ENCODE results near the gene CST3.
"Not testable (repeated sequence)": the region's sequence is repeated elsewhere in the genome, so short reads cannot be mapped to it uniquely, and the experiment has no call there.

The CST3 gene

DNA sequence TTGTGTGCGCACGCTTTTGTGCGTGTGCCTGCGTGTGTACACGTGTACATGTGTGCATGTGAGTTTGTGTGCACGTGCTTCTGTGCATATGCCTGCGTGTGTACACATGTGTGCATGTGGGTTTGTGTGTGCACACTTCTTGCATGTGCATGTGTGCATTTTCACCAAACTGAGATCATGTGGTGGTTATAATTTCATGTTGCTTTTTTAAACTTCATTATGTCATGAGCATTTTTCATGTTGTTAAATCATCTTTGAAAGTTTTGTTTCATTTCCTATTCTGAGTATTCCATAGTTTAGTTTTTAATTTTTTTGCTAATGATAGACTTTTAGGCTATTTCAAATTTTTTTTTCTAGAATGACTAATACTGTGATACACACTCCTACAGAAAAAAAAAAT, 6.4 kb upstream of the CST3 start:
- no peaks in the 10 kb centered on the region for H3K4me1 Mint-ChIP-seq
- no peak overlapping the region for H3K27ac Mint-ChIP-seq
- H3K36me3 Mint-ChIP-seq, result no peaks in the 10 kb centered on the region
- no peak overlapping the region for H3K4me3 Mint-ChIP-seq
- H3K27me3 Mint-ChIP-seq, result peaks cover 5% of the 10 kb centered on the region
- DNase-seq (ENCODE audit: low spot score in 2 of 2), result no peak
- no peak for ATAC-seq (ENCODE audit: low read depth)
- no peaks in the 10 kb centered on the region for H3K9me3 Mint-ChIP-seq

DNA sequence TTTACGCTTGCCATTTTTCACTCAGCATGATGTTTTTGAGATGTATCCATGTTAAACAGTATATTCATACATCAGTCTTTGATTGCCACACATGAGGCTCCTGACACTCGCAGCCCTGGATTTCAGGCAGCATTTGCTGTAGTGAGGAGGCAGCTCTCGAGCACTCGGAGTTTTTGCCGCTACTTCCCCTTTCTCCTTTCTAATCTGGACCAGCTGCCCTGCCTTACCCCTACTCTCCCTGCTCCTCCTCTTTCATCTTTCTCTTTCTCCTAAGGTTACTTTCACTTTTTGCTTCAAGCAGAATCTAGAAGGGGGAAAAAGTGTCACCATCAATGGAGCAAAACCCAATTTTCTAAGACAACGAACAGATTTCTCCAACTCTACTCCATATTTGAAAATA, 5.9 kb upstream of the CST3 start:
- H3K4me3 Mint-ChIP-seq, result no peak overlapping the region
- no peak for DNase-seq (ENCODE audit: low spot score in 2 of 2)
- no peaks in the 10 kb centered on the region for H3K9me3 Mint-ChIP-seq
- H3K27ac Mint-ChIP-seq, result no peak overlapping the region
- no peaks in the 10 kb centered on the region for H3K4me1 Mint-ChIP-seq
- H3K36me3 Mint-ChIP-seq, result no peaks in the 10 kb centered on the region
- peaks cover 5% of the 10 kb centered on the region for H3K27me3 Mint-ChIP-seq
- no peak for ATAC-seq (ENCODE audit: low read depth)

DNA sequence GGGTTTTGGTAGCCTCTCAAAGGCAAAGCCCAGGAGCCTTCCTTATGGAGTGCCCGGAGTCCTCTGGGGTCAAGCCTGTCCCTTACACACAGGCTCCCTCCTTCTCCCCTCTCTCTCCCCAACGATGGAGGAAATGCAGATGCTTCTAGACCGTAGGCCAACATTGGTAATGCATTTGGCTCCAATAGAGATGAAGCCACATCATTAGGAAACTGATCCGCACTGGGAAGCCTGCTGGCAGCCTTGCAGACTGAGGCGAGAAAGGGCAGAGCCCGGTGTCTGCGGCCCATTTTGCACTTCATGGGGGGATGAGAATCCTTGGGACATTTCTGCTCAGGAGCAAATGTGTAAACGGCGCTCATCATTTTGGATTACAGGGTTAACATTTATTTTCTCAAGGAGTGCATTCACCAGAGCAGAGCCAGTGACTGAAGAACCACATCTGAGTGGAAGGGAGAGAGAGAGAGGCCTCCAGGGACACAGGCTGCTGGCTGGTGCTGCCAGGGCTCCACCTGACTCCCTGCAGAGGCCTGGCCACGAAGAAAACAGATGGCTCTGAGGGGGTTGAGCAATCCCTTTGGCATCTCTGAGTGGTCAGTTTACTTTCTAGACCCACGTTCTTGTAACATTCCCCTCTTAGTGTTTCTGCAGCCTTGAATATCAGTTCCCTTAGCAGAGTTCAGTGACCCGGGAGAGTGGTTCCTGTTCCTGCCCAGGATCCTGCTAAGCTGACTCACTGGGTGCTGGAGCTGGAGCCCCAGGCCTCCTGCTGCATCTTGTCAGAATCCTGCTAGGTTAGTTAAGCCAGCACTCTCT, 4.4 kb upstream of the CST3 start:
- H3K4me3 Mint-ChIP-seq, result no peak overlapping the region
- H3K9me3 Mint-ChIP-seq, result no peaks in the 10 kb centered on the region
- H3K4me1 Mint-ChIP-seq, result no peaks in the 10 kb centered on the region
- H3K27me3 Mint-ChIP-seq, result peaks cover 9% of the 10 kb centered on the region
- ATAC-seq (ENCODE audit: low read depth), result no peak
- DNase-seq (ENCODE audit: low spot score in 2 of 2), result no peak
- H3K36me3 Mint-ChIP-seq, result no peaks in the 10 kb centered on the region
- no peak overlapping the region for H3K27ac Mint-ChIP-seq

DNA sequence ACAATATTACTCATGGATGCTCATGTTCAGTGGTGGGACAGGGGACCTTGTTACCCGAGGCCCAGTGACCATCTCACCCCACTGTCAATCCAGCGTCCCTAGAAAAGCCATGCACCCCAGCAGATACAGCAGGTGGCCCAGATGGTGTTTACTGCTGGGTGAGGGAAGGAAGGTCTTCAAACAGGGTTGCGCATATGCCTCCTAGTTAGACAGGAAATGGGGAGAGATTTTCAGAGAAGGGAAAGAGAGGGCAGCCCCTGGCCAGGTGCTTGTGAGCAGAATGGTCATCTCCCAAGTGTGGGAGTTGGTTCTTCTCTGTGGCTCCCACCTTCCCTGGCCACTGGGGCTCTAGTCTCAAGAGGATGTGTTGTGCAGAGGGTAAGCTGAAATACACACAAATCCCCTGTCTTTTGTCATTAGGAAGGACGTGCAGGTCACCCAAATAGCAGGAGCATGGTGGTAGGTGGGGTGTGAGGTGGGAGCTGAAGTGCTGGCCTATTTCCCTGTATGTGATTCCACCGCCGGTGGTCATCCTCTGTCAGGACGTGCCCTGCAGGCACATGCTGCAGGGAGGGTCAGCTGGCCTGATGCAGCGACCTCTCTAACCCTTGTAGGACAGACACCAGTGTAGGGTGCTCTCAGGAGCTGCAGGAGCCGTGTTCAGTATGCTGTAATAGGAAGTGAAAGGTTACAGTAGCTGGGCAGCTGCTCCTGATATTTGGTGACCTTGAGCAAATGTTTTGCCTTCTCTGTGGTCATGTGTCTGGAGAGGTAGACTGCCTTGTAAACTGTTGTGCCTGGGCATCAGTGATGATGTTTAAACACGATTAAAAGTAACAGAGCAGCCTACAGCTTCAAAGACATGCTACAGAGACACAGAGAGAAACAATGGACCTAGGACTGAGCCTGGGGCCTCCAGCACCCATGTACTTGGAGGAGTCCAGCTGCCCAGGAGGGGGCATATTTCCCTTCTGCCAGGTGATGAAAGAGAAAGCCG, 3.2 kb upstream of the CST3 start:
- Mint-ChIP-seq H3K9me3 (no peaks in the 10 kb centered on the region), H3K4me1 (peaks cover 2% of the 10 kb centered on the region), H3K4me3 (no peak overlapping the region), H3K27ac (no peak overlapping the region), H3K27me3 (peaks cover 9% of the 10 kb centered on the region), H3K36me3 (no peaks in the 10 kb centered on the region)
- DNase-seq (ENCODE audit: low spot score in 2 of 2) (no peak), ATAC-seq (ENCODE audit: low read depth) (no peak)

DNA sequence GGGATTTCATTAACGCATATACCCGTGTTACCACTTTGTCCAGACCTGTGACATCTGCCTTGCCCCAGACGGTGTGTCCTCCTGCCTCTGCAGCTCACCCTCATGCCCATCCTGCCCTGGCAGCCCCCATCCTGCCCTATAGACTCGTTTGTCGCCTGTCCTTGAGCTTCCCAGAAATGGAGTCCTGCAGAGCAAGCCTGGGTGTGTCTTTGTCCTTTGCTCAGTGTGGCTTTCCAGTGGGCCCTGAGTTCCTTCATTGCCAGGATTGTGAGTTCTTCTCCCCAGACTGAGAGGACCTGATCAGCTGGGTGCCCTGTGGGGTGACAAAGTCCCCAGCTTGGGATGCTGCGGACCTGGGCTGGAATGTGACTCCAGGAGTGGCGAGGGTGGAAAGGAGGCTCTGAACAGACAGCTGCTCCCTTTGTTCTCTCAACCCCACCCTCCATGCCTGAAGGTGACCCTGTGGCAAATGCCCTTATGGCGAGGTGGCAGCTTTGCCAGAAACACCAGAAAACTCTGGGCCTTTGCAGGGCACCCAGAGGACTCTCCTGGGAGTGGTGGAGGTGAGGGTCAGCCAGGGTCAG, 2.4 kb upstream of the CST3 start:
- no peak for DNase-seq (ENCODE audit: low spot score in 2 of 2)
- Mint-ChIP-seq H3K27me3 (peaks cover 8% of the 10 kb centered on the region), H3K27ac (no peak overlapping the region), H3K4me1 (peaks cover 2% of the 10 kb centered on the region), H3K9me3 (no peaks in the 10 kb centered on the region), H3K4me3 (no peak overlapping the region), H3K36me3 (no peaks in the 10 kb centered on the region)
- ATAC-seq (ENCODE audit: low read depth), result no peak

DNA sequence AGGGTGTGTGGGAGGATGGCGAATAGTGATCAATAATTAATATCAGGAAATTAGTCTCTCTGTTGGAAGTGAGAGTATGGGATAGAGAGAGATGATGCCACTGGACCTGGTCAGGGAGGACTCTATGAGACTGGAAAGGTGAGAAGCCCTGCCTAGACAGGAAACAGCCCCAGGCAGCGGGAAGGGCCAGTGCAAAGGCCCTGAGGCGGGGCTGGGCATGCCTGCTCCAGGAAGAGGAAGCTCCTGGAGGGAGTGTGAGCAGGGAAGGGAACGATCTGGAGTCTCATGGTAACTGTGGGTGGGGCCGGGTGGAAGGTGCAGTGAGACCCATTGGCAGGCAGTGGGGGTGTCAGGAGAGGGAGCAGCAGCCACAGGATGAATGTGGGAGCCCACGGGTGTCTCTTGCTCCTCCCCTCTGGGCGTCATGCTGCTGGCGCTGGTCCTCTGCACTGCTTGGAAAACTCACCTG, 1.8 kb upstream of the CST3 start:
- Mint-ChIP-seq H3K9me3 (no peaks in the 10 kb centered on the region), H3K27ac (no peak overlapping the region), H3K27me3 (peaks cover 14% of the 10 kb centered on the region), H3K4me1 (peaks cover 2% of the 10 kb centered on the region), H3K36me3 (no peaks in the 10 kb centered on the region), H3K4me3 (no peak overlapping the region)
- ATAC-seq (ENCODE audit: low read depth) (no peak), DNase-seq (ENCODE audit: low spot score in 2 of 2) (no peak)

DNA sequence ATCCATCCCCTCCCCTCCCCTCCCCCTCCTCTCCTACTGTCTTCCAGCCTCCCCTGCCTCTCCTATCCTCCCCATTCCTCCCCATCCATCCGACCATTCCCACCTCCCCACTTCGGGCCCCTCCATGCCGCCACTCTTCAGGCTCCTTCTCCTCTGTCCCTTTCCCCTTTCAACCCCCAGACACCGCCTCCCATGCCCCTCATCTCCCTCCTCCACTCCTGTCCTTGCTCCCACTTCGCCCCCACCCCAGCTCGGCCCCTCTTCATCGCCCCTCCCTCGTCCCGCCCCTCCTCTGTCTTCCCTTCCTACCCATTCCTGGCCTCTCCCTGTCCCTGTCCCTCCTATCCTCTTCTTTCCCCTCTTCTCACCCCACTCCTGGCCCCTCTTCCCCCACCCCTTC, 554 bp upstream of the CST3 start:
- no peak overlapping the region for H3K4me3 Mint-ChIP-seq
- H3K4me1 Mint-ChIP-seq, result peaks cover 2% of the 10 kb centered on the region
- no peak for DNase-seq (ENCODE audit: low spot score in 2 of 2)
- peaks cover 16% of the 10 kb centered on the region for H3K27me3 Mint-ChIP-seq
- no peak overlapping the region for H3K27ac Mint-ChIP-seq
- ATAC-seq (ENCODE audit: low read depth), result no peak
- no peaks in the 10 kb centered on the region for H3K9me3 Mint-ChIP-seq
- no peaks in the 10 kb centered on the region for H3K36me3 Mint-ChIP-seq

DNA sequence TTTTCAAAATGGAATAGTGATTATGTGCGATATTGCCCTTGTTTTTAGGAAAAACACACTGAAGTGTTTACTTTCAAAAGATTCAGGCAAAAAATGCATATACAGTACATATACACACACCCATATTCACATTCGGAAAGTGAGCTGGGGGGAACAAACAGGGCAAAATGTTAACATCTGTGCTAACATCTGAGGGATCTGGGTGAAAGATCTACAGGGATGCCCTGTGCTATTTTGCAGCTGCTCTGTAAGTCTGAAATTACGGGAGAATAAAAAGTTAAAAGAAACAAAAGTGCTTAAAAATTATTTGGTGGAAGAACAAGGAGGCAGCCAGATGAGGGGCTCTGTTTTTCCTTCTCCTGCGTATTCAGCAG, 860 bp downstream of the CST3 start:
- ATAC-seq (ENCODE audit: low read depth) (no peak), DNase-seq (ENCODE audit: low spot score in 2 of 2) (no peak)
- Mint-ChIP-seq H3K4me3 (no peak overlapping the region), H3K27ac (no peak overlapping the region), H3K4me1 (peaks cover 2% of the 10 kb centered on the region), H3K27me3 (peaks cover 16% of the 10 kb centered on the region), H3K9me3 (no peaks in the 10 kb centered on the region), H3K36me3 (no peaks in the 10 kb centered on the region)

DNA sequence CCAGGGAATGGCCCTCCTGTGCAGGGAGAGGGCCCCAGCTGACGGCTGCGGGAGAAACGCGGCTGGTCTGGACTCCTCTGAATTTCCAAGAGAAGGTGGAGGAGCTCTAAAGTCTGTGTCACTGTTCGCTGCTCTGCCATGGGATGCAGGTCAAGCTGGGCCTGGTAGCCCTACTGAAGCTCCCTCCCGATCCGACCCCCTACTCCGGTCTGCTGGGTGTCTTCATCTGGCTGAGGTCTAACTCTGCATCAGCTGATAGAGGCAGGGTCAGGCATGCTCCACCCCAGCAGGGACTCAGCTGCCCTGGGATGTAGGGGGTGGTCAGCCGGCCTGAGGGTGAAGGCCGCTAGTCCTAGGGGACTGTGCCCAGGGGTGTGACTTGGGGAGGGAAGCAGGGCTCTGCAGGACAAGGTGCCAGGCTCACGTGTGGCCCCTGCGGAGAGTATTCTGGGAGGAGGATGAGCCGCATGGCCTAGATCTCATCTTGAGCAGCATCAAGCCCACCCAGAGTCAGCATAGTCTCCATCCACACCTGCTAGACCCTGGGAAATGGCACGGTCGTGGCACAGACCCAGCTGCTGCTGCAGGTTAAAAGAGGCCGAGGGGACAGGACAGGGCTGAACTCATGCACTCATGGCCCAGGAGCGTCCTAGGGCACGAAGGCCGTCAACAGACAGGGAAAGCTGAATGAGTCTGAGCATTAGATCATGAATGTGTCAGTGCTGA, 1.4 kb downstream of the CST3 start:
- Mint-ChIP-seq H3K36me3 (no peaks in the 10 kb centered on the region), H3K9me3 (no peaks in the 10 kb centered on the region), H3K27ac (no peak overlapping the region), H3K4me3 (no peak overlapping the region), H3K27me3 (peaks cover 16% of the 10 kb centered on the region), H3K4me1 (peaks cover 2% of the 10 kb centered on the region)
- DNase-seq (ENCODE audit: low spot score in 2 of 2), result no peak
- no peak for ATAC-seq (ENCODE audit: low read depth)

DNA sequence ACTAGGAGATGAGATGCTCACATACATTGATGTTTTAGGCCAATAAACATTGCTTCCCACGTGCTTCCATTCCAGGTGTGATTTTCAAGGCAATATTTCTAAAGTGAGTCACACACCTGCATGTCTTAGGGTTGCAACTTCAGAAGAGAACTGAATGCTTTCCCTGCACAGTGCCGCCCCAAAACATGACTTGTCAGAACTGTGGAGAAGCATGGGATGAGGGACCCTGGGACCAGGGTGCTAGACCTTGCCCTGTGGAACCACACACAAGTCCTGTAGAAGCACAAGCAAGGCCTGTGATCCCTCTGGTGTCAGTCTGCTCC, 2.0 kb downstream of the CST3 start:
- not testable (repeated sequence) for H3K9me3 Mint-ChIP-seq; DNase-seq (ENCODE audit: low spot score in 2 of 2); H3K36me3 Mint-ChIP-seq; H3K4me3 Mint-ChIP-seq; ATAC-seq (ENCODE audit: low read depth); H3K4me1 Mint-ChIP-seq; H3K27ac Mint-ChIP-seq
- peaks cover 16% of the 10 kb centered on the region for H3K27me3 Mint-ChIP-seq

DNA sequence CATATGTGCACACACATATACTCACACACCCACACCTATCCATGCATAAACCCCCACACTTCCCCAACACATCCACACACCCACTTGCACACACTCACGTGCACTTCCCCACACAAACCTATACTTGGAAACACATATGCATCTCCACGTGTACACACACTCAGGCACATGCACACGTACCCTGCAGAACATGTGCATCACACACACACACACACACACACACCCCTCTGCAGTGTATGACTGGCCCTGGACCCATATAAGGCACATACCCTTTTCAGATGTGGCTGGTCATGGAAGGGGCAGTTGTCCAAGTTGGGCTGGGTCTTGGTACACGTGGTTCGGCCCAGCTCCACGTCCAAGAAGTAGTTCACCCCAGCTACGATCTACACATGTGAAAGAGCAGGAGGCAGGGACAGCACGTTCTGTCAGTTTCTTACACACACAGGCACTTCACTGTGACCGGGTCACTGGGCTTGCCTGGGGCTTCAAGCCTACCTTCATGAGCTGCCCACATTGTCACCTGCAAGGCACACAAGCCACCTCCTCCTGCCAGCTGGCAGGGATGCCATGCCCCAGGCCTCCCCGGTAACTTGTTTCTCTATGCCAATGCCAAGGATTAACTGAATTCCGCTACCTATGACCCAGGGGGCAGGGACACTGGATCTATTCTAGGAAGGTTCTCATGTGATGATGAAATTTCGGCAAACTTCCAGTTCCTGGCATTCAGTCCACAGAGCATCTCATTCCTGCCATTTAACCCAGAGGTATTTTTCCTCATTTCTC, 2.6 kb downstream of the CST3 start:
- Mint-ChIP-seq H3K4me3 (no peak overlapping the region), H3K36me3 (no peaks in the 10 kb centered on the region), H3K27ac (no peak overlapping the region), H3K27me3 (peaks cover 16% of the 10 kb centered on the region), H3K9me3 (no peaks in the 10 kb centered on the region), H3K4me1 (peaks cover 2% of the 10 kb centered on the region)
- DNase-seq (ENCODE audit: low spot score in 2 of 2) (no peak), ATAC-seq (ENCODE audit: low read depth) (no peak)

DNA sequence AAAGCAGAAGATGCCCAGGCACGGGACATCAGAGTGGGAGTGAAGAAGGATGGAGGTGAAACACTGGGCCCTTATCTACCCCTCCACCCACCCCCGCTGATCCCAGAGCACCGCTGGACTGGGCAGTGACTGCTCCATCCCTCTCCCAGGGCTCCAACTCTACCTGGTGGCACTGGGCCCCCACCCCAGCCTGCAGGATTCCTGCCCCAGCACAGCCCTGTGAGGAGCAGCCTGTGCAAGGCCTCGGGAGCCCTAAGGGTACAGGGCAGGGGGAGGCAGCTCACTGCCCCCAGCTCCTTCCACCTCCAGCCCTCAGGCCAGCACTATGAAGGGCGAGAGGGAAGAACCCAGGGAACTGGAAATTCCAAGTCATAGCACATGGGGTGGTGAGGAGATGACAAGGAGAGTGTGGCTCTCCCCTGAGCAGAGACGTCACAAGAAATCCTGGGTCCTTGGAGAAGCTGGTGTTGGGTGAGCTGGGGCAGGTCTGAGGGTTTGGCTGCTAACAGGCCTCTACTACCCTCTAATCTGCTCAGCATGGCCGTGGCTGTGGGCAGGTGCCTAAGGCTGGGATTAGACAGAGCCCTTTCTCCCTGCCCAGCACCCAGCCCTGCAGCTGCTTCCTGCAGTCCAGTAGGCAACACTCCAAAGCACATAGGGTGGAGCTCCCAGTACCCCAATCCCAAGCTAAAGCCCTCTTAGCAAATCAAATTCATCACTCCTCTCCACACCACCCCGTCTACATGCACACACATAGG, 3.5 kb downstream of the CST3 start:
- ATAC-seq (ENCODE audit: low read depth), result no peak
- H3K4me1 Mint-ChIP-seq, result peaks cover 2% of the 10 kb centered on the region

More for the DNA sequence above, 3.5 kb downstream of the CST3 start:
- H3K27me3 Mint-ChIP-seq, result peaks cover 16% of the 10 kb centered on the region
- H3K9me3 Mint-ChIP-seq, result peaks cover 2% of the 10 kb centered on the region
- no peak overlapping the region for H3K4me3 Mint-ChIP-seq
- no peaks in the 10 kb centered on the region for H3K36me3 Mint-ChIP-seq
- H3K27ac Mint-ChIP-seq, result no peak overlapping the region
- DNase-seq (ENCODE audit: low spot score in 2 of 2), result no peak
